H9 (cell line): ENCODE results near the gene SAA4. TPM values are rescaled to one million over a fixed set of nuclear protein-coding genes. Genes with fewer than 3 reads are reported as not detected.

Experiments used
- DNase-seq: peaks from one replicate; pipeline ENCODE4 v3.0.0-alpha.2; 2017
- H2AFZ ChIP-seq: one replicate; pipeline ENCODE4 v1.6.1; 2013; ENCODE audit warnings: mild to moderate bottlenecking, low read length, control low read depth, moderate library complexity
- H2AK5ac ChIP-seq: 2 replicates; pipeline ENCODE4 v1.6.1; 2013; ENCODE audit warnings: low read length, control low read depth, mixed read lengths; ENCODE audit not compliant: insufficient read length
- H2BK120ac ChIP-seq: one replicate; pipeline ENCODE4 v1.6.1; 2013; ENCODE audit warnings: low read depth, mild to moderate bottlenecking, low read length, control low read depth, inconsistent platforms; ENCODE audit not compliant: poor library complexity, severe bottlenecking
- H2BK12ac ChIP-seq: 2 replicates; pipeline ENCODE4 v1.6.1; 2013; ENCODE audit warnings: low read length, control low read depth, mixed read lengths, low read depth; ENCODE audit not compliant: insufficient read length
- H2BK15ac ChIP-seq: 2 replicates; pipeline ENCODE4 v1.6.1; 2013; ENCODE audit warnings: low read depth, low read length, control low read depth
- H2BK20ac ChIP-seq: one replicate; pipeline ENCODE4 v1.6.1; 2013; ENCODE audit warnings: low read depth, mild to moderate bottlenecking, low read length, control low read depth, inconsistent platforms; ENCODE audit not compliant: poor library complexity, severe bottlenecking
- H2BK5ac ChIP-seq: 2 replicates; pipeline ENCODE4 v1.6.1; 2013; ENCODE audit warnings: low read length, control low read depth, mixed read lengths; ENCODE audit not compliant: insufficient read length
- H3K14ac ChIP-seq: 2 replicates; pipeline ENCODE4 v1.6.1; 2013; ENCODE audit warnings: low read length, control low read depth; ENCODE audit not compliant: insufficient read depth
- H3K18ac ChIP-seq: 2 replicates; pipeline ENCODE4 v1.6.1; 2013; ENCODE audit warnings: low read depth, mild to moderate bottlenecking, mixed read lengths, low read length, control low read depth; ENCODE audit not compliant: insufficient read length
- H3K23ac ChIP-seq: 2 replicates; pipeline ENCODE4 v1.6.1; 2013; ENCODE audit warnings: low read length, control low read depth, mixed read lengths, low read depth; ENCODE audit not compliant: insufficient read length
- H3K23me2 ChIP-seq: 2 replicates; pipeline ENCODE4 v1.6.1; 2013; ENCODE audit warnings: low read depth, mild to moderate bottlenecking, mixed read lengths, low read length, control low read depth; ENCODE audit not compliant: insufficient read length, poor library complexity, severe bottlenecking
- H3K27ac ChIP-seq: 2 replicates; pipeline ENCODE4 v1.5.1; 2013; ENCODE audit warnings: low read length, control low read depth, mixed read lengths, low read depth; ENCODE audit not compliant: insufficient read length
- H3K27me3 ChIP-seq: 2 replicates; pipeline ENCODE4 v1.6.1; 2013; ENCODE audit warnings: low read length, control low read depth, inconsistent platforms; ENCODE audit not compliant: insufficient read depth
- H3K4ac ChIP-seq: 2 replicates; pipeline ENCODE4 v1.6.1; 2013; ENCODE audit warnings: low read depth, mild to moderate bottlenecking, control low read depth, inconsistent platforms, low read length, moderate library complexity
- H3K4me1 ChIP-seq: 2 replicates; pipeline ENCODE4 v1.6.1; 2013; ENCODE audit warnings: low read length, control low read depth, inconsistent platforms; ENCODE audit not compliant: insufficient read depth
- H3K4me2 ChIP-seq: 2 replicates; pipeline ENCODE4 v1.6.1; 2013; ENCODE audit warnings: low read length, control low read depth, mixed read lengths; ENCODE audit not compliant: insufficient read length, insufficient read depth
- H3K56ac ChIP-seq: 2 replicates; pipeline ENCODE4 v1.6.1; 2013; ENCODE audit warnings: low read depth, mild to moderate bottlenecking, mixed read lengths, low read length, control low read depth; ENCODE audit not compliant: insufficient read length
- H3K79me1 ChIP-seq: 2 replicates; pipeline ENCODE4 v1.6.1; 2013; ENCODE audit warnings: low read depth, mild to moderate bottlenecking, moderate library complexity, low read length, control low read depth, inconsistent platforms; ENCODE audit not compliant: insufficient read depth, poor library complexity, severe bottlenecking
- H3K79me2 ChIP-seq: 2 replicates; pipeline ENCODE4 v1.6.1; 2013; ENCODE audit warnings: low read length, control low read depth, inconsistent platforms; ENCODE audit not compliant: insufficient read depth
- H3K9ac ChIP-seq: 2 replicates; pipeline ENCODE4 v1.6.1; 2013; ENCODE audit warnings: low read length, control low read depth, mixed read lengths; ENCODE audit not compliant: insufficient read length; ENCODE audit errors: extremely low read depth
- H3K9me3 ChIP-seq: one replicate; pipeline ENCODE4 v1.6.1; 2013; ENCODE audit warnings: low read depth, low read length, inconsistent platforms; ENCODE audit not compliant: control insufficient read depth
- H3T11ph ChIP-seq: one replicate; pipeline ENCODE4 v1.6.1; 2013; ENCODE audit warnings: mild to moderate bottlenecking, low read length, control low read depth, inconsistent platforms
- H4K20me1 ChIP-seq: one replicate; pipeline ENCODE4 v1.6.1; 2013; ENCODE audit not compliant: control insufficient read depth, insufficient read length, insufficient read depth
- H4K5ac ChIP-seq: 2 replicates; pipeline ENCODE4 v1.6.1; 2013; ENCODE audit warnings: low read depth, mild to moderate bottlenecking, mixed read lengths, low read length, control low read depth; ENCODE audit not compliant: insufficient read length
- H4K8ac ChIP-seq: replicated peaks from 2 replicates; pipeline ENCODE4 v1.6.1; 2013; ENCODE audit warnings: low read length, control low read depth, mixed read lengths, low read depth; ENCODE audit not compliant: insufficient read length
- H4K91ac ChIP-seq: 2 replicates; pipeline ENCODE4 v1.6.1; 2013; ENCODE audit warnings: low read depth, mild to moderate bottlenecking, moderate library complexity, mixed read lengths, low read length, control low read depth; ENCODE audit not compliant: insufficient read length
- H3K27ac Mint-ChIP-seq, 3 experiments: 2 replicates in 2 of 3; 3 replicates in 1 of 3; pipeline ENCODE4 v1.8.0; 2020 to 2021; ENCODE audit warnings: mixed read lengths in 3 of 3, mild to moderate bottlenecking in 1 of 3, moderate library complexity in 1 of 3
- H3K27me3 Mint-ChIP-seq: 2 replicates; pipeline ENCODE4 v1.8.0; 2021; ENCODE audit warnings: low read depth, mild to moderate bottlenecking, moderate library complexity, mixed read lengths
- H3K36me3 Mint-ChIP-seq, 3 experiments: 2 replicates in 2 of 3; 3 replicates in 1 of 3; pipeline ENCODE4 v1.8.0; 2020 to 2021; ENCODE audit warnings: low read depth in 3 of 3, mixed read lengths in 3 of 3; ENCODE audit not compliant: insufficient read depth in 1 of 3
- H3K4me1 Mint-ChIP-seq, 2 experiments: 2 replicates each; pipeline ENCODE4 v1.8.0; 2020; ENCODE audit warnings: mixed read lengths in 2 of 2
- H3K4me3 Mint-ChIP-seq, 2 experiments: 2 replicates in 1 of 2; 3 replicates in 1 of 2; pipeline ENCODE4 v1.8.0; 2020 to 2021; ENCODE audit warnings: mild to moderate bottlenecking in 2 of 2, mixed read lengths in 2 of 2, moderate library complexity in 1 of 2
- H3K9me3 Mint-ChIP-seq, 2 experiments: 2 replicates in 1 of 2; 3 replicates in 1 of 2; pipeline ENCODE4 v1.8.0; 2020; ENCODE audit warnings: mild to moderate bottlenecking in 2 of 2, mixed read lengths in 2 of 2, moderate library complexity in 1 of 2
- CTCF ChIP-seq: fragments of 200-600 bp; sonication (generic); conservative IDR thresholded peaks from 3 replicates; pipeline ENCODE4 v1.8.0; 2021; ENCODE audit warnings: antibody characterized with exemption, mild to moderate bottlenecking
- WGBS: extraction: QIAGEN DNeasy Blood & Tissue Kit; methylation state at CpG from one replicate; pipeline ENCODE4 v1.1.7; 2013; ENCODE audit warnings: missing lambda C conversion rate, low lambda C conversion rate, mixed read lengths; ENCODE audit not compliant: insufficient read length; ENCODE audit errors: extremely low coverage; 5-methylcytosine and 5-hydroxymethylcytosine counted together
- total RNA-seq: library from RNA; stranded (reverse); gene quantifications from 2 replicates; pipeline ENCODE4 v1.2.1, GENCODE V29; 2021

The SAA4 gene
- total RNA-seq, 1 experiment from 2014 or later: not detected

- Mint-ChIP-seq H3K27me3 (no peaks in the 10 kb centered on the region; the same call in 1 of the 2 replicates), H3K4me1 (no peaks in the 10 kb centered on the region), H3K36me3 (no peaks in the 10 kb centered on the region), H3K4me3 (no peak overlapping the region), H3K9me3 (no peaks in the 10 kb centered on the region), H3K27ac (no peak overlapping the region; a peak in 1 of 7 replicates)
- no peak overlapping the region for H2AK5ac ChIP-seq
- H3K4me1 ChIP-seq: no peaks in the 10 kb centered on the region
- H2BK12ac ChIP-seq: no peak overlapping the region
- H2BK20ac ChIP-seq: no peak overlapping the region
- no peak overlapping the region for H3K23ac ChIP-seq
- no peaks in the 10 kb centered on the region for H3K9me3 ChIP-seq
- H3K79me1 ChIP-seq: no peaks in the 10 kb centered on the region
- H4K5ac ChIP-seq: no peak overlapping the region
- no peaks in the 10 kb centered on the region for H3K23me2 ChIP-seq
- no peak overlapping the region for H3K18ac ChIP-seq
- H2BK120ac ChIP-seq: no peak overlapping the region
- no peak overlapping the region for H2BK15ac ChIP-seq
- no peaks in the 10 kb centered on the region for H4K20me1 ChIP-seq
- H3T11ph ChIP-seq: no peak overlapping the region
- WGBS: no CpG with 5 or more reads among the region's 3 CpGs
- no peaks in the 10 kb centered on the region for H3K27me3 ChIP-seq
- H3K9ac ChIP-seq: no peak overlapping the region
- no peaks in the 10 kb centered on the region for H3K79me2 ChIP-seq
- no peak overlapping the region for H2BK5ac ChIP-seq
- H3K4ac ChIP-seq: no peak overlapping the region
- H4K91ac ChIP-seq: no peak overlapping the region
- DNase-seq: no peak
- H3K56ac ChIP-seq: no peak overlapping the region
- no peak overlapping the region for H3K14ac ChIP-seq
- H3K4me2 ChIP-seq: no peak overlapping the region
- H4K8ac ChIP-seq: no peak overlapping the region
- TF ChIP-seq CTCF: no peak; the same call in 2 of the 3 replicates
- H3K27ac ChIP-seq: no peak overlapping the region
- no peak overlapping the region for H2AFZ ChIP-seq
Measured at GRCh38 chr11:18253233-18253632, 16.6 kb upstream of the SAA4 start.
